ENCODE results near the gene DYRK1B.

The DYRK1B gene

DNA sequence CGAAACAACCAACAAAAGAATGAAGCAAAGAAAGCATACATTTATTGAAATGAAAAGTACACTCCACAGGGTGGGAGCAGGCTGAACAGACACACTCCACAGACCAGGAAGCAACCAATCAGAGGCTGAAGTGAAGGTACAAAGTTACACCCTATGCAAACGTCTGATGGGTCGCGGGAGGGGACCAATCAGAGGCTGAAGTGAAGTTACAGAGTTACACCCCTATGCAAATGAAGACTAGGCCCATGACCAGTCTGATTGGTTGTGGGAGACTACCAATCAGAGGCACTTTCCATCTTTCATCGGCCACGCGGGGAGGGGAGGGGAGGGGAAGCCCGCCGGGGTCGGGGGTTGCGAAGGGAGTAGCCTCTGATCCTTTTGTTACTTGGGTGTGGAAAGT lies 24.6 kb upstream of the DYRK1B start:
- DNase-seq (ENCODE audit: low spot score), result peak; percentile 88

DNA sequence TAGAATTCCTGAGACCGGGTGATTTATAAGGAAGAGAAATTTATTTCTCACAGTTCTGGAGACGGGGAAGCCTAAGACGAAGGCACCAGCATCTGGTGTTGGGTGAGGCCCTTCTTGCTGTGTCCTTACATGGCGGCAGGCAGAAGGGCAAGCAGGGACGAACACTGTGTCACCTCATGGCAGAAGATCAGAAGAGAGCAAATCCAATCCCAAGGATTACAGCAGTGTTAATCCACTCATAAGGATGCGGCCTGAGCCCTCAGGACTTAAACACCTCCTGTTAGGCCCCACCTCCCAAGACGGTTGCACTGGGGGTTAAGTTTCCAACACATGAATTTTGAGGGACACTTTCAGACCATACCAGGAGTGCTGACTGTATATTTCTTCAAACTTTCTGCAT lies 18.9 kb upstream of the DYRK1B start:
- no peak for DNase-seq (ENCODE audit: low spot score)

DNA sequence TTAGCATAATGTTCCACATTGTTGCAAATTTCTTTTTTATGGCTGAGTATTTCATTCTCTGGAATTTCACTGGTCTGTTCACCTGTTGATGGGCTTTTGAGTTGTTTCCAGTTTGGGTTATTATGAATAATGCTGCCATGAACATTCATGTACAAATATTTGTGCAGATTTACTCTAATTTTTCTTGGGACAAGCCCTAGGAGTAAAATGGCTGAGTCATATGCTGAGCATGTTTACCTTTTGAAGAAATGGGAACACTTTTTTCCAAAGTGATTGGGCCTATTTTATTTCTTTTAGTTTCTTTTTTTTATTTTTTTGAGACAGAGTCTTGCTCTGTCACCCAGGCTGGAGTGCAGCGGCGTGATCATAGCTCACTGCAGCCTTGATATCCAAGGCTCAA lies 16.9 kb upstream of the DYRK1B start:
- no peak for DNase-seq (ENCODE audit: low spot score)

DNA sequence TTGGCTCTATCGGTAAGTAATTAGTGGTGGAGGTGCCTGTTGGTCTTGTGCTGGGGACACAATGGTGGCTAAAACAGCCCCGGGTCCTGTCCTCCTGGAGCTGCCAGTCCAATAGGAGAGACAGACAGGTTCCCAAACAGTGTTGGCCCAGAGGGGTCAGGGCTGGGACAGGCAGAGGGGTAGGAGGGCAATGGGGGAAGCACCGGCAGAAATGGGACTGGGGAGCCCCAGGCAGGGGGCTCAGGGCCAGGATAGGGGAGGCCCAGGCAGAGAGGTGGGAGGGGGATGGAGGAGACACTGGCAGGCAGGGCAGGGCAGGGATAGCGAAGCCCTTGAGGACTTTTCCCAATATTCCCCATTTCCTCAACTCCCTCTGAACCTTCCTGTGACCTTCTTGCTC lies 14.4 kb upstream of the DYRK1B start:
- no peak for DNase-seq (ENCODE audit: low spot score)

DNA sequence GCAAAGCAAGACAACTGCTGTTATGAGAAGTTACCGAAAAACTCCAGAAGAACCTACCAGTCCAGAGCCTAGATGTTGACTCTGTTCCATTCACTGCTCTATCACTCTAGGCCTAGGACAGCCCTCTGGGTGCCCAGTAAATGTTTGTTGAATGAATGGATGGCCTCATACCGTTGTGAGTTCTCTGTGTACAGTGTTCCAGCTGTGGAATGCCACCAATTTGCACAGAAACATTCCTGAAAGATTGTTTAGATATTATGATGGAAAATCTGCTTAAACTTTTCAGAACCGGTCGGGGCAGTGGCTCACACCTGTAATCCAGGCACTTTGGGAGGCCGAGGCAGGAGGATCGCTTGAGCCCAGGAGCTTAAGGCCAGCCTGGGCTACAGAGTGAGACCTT lies 13.6 kb upstream of the DYRK1B start:
- DNase-seq (ENCODE audit: low spot score), result no peak

DNA sequence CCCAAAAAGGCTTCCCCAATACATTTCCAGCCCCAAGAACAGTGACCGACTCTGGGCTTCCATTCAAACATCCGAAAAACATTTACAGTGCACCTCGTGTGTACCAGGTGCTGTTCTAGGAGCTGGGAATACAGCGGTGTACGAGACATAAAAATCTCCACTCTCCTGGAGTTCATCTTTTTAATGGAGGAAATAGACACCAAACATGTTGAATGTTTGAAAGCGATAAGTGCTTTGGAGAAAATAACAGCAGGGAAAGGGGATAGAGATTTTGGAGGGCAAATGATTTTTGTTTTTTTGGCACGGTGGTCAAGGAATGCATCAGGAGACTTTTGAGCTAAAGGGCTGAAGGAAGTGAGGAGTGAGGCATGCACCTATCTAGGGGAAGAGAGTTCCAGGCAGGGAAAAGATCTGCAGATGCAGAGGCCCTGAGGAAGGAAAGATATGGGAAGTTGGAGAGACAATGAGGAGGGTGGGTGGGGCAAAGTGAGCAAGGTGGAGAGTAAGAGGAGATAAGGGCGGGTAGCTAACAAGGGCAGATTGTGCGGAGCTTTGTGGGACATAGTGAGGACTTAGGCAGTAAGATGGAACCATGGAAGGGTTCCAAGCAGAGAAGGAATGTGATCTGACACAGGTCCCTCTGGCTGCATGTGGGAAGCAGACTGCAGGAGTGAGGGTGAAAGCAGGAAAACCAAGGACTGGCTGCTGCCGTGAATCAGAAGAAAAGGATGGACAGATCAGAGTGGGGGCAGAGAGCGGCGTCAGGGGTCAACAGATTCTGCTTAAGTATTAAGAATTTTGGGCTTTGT lies 12.9 kb upstream of the DYRK1B start:
- peak; percentile 21 for DNase-seq (ENCODE audit: low spot score)

DNA sequence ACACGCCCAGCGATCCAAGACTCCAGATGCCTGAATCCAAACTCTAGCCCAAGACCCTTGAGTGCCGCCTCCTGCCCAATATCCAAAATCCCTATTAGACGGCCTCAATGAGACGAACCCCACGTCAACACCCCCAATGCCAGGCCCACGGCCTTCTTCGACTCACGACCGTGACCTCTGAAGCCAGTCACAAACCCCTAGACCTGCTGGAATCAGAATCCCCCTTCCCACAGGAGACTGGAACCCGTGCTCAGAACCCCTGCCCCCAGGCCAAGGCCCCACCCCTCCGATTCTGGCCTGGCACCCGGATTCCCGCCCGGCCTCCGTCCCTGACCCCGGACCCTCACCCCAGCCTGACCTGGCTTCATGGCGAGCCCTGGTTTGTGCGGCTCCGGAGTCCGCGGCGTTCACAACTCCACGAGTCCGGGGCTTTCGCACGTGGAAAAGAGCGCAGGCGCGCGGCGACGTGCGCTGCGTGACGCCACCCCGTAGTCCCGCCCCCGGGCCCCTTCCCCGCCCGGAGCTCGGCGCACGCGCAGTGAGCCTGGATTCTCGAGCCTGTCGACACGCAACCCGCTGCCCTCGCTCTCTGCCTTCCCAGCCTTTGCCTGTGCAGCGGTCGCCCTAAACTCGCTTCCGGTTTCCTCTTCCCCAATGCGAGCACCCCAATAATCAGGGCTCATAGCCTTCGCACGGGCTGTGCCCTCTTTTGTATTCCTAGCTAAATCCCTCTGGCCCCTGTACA lies 12.1 kb upstream of the DYRK1B start, which contains the start of gene FBL:
FBL (minus strand) TSS at position 447 of the 745 bp plus-strand sequence; CDS start at position 368, 79 bp downstream.
- DNase-seq (ENCODE audit: low spot score), result peak; percentile 89

DNA sequence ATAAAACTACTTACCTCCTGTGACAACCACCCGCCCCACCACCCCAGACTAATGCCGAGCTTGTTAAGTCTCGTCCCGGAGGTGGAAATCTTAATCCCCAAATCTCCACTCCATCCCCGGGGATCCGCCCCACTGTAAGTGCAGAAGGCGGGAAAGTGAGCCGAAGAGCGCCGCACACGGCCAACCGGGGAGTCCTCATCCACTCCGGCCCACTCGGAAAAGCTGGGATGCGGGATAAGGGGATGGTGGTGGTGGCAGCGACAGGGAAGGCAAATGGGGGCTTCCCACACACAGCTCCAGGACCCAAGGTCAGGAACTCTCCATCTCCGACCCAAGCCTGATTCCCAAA lies 11.6 kb upstream of the DYRK1B start:
- DNase-seq (ENCODE audit: low spot score), result no peak

DNA sequence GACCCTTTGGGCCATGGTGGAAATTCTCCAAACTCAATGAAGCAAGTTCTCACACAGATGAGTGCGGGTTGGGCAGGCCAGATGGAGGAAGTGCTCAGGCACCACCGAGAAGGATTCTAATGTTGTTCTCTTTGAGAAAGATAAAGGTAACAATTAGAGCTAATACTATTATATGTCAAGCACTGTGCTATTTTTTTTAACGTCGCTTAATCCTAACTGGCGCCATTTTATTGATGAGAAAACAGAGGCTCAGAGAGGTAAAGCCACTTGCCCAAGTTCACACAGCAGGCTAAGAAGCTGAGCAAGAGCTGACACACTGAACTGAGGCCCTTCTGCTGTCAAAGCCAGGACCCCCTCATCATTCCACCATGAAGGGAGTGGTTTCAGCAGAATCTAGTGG lies 11.2 kb upstream of the DYRK1B start:
- no peak for DNase-seq (ENCODE audit: low spot score)

DNA sequence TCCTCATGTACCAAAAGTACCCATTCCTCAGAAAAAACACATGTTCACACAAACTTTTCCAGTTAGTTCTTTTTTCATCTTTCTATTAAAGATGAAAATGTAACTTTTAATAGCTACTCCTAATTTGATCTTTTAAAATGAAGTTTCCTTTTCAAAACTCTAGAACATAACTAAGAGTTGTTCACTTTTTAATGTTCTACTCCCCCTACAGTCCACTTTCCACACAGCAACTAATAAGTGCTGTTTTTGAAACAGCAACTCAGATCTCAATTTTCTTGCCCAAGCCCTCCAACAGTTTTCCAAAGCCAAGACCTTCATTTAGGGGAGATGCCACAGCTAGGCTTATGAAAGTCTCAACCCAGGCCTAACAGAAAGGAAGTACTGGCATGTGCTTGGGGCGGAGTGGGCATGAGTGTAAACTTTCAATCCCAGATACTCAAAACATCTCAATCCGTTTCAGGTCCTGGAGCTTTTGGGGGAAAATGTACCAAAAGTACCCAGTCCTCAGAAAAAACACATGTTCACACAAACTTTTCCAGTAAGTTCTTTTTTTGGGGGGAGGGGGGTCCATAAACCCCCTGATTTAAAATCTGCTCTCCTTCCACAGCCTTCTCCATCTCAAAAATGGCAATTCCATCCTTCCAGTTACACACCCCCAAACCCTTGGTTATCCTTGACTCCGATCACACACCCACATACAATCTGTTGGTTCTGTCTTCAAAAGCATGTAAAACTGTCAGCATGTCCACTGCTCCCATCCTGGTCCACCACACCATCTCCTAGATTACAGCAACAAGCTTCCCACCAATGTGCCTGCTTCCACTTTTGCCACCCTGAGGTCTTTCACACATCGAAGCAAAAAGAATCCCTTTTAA lies 10.2 kb upstream of the DYRK1B start:
- peak; percentile 46 for DNase-seq (ENCODE audit: low spot score)

DNA sequence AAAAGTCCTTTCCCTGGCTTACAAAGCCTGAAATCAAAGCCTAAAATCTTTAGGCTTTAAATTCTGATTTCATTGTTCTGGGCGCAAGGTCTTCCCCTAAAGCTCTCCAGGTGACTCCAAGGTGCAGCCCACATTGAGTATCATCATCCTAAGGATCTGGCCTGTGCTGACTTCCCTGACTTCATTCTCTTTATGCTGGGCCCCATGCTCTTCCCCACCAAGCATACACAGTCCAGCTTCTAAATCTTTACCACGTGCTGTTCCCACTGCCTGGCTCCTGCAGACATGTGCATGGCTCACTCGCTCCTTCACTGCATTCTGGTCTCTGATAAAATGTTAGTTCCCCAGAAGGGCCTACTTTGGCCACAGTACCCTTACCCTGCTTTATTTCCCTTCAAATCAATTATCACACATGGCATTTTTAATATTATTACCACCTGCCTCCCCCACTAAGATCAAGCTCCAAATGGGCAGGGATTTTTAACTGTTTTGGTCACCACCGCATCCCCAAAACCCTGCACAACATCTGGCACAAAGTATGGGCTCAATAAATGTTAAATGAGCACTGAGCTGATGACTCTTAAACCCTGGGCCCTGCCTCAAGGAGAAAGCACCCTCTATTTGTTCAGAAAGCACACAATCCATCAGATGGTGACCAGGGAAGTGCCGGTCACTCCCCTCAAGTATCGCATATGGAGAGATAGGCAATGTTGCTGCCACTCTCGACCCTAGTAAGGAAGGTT lies 8.9 kb upstream of the DYRK1B start:
- no peak for DNase-seq (ENCODE audit: low spot score)

DNA sequence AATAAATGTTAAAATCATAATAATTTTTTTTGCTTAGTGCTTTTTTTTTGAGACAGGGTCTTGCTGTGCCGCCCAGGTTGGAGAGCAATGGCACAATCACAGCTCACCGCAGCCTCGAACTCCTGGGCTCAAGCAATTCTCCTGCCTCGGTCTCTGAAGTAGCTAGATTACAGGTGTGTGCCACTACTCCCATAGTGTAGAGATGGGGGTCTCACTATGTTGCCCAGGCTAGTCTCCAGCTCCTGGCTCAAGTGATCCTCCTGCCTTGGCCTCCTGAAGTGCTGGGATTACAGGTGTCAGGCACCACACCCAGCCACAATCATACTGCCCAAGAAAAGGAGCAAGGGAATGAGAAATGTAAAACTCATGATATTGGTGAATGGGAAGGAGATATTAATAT lies 7.1 kb upstream of the DYRK1B start:
- DNase-seq (ENCODE audit: low spot score), result no peak

DNA sequence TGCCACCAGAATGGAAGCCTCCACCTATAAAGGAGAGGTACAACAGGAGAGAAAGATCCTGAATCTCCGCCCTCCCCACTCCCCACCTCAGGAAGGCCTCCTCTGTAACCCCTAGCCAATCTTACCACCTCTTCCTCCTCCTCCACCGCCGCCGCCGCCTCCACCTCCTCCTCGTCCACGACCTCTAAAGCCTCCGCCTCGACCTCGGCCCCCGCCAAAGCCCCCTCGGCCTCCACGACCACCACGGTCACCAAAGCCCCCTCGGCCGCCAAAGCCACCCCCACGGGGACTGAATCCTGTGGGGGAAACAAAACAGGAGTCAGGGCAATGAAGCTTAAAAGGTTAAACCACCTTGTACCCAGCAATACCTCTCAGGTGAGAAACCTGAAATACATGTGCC lies 6.5 kb upstream of the DYRK1B start:
- DNase-seq (ENCODE audit: low spot score), result no peak

DNA sequence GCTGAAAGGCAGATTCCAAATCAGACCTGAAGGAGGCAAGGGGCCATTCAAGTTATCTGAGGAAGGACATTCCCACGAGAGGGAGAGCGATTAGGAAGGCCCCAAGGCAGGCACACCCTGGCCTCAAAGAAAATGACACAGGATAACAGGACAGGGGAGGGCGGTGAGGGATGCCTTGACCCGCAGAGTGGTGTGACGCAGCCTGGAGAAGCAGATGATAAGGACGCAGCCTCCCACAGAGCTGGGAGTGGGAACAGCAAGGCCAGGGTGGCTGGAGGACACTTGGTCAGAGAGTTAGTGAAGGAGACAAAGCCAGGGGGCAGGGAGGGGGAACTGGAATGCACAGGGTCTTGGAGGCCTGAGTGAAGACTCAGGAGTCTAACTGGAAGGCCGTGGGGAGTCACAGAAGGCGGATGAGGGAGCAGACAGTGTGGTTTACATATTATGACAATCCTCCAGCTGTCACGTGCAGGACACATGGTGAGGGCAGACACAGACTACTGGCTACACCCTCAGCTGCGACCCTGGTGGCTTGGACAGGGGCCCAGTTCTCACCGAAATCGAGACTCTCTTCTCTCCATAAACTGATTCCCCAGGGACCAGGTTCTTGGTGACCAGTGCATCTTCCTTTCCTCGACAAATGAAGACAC lies 5.8 kb upstream of the DYRK1B start:
- no peak for DNase-seq (ENCODE audit: low spot score)

DNA sequence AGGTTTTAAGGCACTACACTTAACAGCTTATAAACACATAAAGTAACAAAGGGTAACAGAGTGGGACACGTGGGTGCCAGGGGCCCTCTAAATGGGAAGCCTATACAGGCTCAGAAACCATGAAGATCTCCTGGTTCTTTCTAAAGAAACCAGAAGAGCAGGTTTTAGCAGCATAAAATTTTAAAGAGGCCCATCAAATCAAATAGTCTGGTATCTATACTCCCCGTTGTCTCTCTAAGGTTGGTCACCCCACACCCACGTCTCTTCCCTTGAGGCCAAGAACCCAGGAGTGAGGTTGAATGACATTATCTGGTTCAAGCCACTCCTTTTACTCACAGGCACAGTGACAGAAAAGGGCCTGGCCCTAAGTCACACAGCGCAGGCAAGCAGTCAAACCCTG lies 4.6 kb upstream of the DYRK1B start:
- no peak for DNase-seq (ENCODE audit: low spot score)

DNA sequence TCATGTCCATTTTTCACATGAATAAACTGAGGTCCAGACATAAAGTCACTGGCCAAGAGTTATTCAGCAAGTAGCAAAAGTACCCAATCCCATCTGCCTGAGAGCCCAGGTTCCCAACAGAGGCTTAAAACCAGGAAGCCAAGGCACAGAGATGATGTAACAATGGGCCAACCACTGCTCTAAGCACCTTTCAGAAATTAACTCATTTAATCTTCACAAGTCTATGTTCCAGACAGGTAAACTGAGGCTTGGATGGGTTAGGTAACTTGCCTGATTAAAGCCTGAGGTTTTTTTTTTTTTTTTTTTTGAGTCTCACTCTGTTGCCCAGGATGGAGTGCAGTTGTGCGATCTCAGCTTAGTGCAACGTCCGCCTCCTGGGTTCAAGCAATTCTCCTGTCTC lies 4.0 kb upstream of the DYRK1B start:
- no peak for DNase-seq (ENCODE audit: low spot score)

DNA sequence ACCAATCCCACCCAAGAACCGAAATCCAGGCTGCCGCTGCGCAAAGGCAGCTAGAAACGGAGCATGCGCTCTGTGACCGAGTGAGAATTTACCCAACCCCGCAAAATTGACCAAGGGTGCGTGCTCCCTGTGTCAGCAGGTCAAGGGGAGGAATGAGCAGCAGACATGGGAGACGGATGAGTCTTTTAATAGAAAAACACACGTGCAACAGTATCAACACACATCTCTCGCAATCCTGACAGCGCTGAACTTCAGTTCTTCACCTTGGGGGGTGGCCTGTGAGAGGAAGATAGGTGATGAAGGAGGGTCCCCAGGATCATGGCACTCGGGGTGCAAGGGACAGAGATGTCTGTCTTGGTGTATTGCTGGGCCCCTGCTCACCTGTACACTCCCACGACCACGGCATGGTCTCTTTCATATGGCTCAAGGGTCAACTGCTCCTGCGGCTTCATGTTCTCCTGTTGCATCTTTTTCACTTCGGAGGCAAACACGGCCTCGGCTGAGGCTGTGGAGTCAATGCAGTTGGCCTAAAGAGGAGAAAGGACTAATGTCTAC lies 402 bp upstream of the DYRK1B start:
- DNase-seq (ENCODE audit: low spot score), result no peak

DNA sequence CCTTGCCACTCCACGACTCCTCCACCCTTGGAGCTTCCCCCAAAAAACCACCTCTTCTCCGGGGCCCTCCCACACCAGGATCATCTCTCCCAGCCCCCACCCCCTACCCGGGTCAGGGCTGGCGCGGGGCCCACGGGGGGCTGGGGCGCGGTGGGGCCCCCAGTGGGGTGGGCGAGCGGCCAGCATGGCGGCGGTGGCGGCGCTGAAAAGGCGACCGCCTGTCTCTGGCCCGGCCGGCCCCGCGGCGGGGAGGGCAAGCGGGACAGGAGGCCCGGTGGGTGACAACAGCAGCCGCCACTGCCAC lies 850 bp downstream of the DYRK1B start:
- DNase-seq (ENCODE audit: low spot score), result peak; percentile 17

DNA sequence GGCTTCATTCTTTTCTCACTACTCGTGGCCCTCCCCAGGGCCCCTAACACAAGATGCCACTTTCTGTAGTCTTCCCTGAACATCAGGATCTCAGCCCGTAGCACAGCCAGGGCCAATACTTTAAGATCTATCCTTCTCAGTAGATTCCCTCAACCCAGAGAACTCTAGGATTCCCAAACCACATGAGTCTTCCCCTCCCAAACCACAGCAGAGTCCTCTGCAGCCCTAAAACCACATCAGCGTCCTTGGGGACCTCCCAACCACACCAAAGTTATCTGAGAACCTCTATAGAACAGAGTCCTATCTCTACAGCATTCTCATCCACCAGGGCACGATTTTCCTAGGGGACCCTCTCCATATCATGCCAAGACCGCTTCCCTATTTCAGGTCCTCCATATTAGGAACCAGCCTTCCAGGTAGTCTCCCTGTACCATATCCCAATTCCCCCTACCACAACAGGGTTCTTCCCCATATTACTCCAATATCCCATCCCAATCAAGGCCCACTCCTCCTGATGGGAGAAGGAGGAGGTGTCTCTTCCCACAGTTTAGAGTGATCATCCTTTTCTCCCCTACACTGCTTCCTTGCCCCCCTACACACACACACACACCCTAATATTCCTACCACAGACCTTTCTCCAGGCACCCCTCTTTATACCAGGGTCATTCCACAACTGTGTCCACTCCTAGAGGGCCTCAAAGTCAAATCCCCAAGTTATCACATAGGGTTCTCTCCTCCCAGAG lies 1.4 kb downstream of the DYRK1B start:
- DNase-seq (ENCODE audit: low spot score), result no peak

DNA sequence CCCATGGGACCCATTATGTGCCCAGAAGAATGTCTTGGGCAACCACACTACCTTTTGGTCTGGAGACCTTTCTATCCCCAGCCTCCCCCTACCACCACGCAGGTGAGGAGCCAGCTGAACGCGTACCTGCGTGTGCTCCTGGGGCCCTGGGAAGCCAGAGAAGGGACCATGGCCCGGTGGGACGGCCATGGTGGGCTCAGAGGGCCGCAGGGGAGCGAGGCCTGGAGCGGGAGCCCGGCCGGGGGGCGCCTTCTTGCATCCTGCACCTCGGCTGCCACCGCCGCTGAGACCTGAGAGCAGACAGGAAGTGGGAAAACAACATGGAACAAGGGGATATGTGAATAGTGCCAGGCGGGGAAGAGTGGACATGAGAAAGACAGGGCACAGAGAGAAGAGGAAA lies 2.3 kb downstream of the DYRK1B start:
- no peak for DNase-seq (ENCODE audit: low spot score)

All from SK-N-DZ (cell line).